MM.1S (cell line): Measurements from ENCODE around the gene TBX1.

Source experiments
- EZH2 ChIP-seq: fragments of 300-600 bp; sonication (generic); optimal IDR thresholded peaks from 2 replicates; pipeline ENCODE3; 2017; ENCODE audit warnings: low read depth, mild to moderate bottlenecking, antibody characterized with exemption, low read length, mixed read lengths
- EZH2phosphoT487 ChIP-seq: fragments of 300-600 bp; sonication (generic); IDR thresholded peaks from 2 replicates; pipeline ENCODE4 v1.6.1; 2018; ENCODE audit warnings: antibody characterized with exemption, low read length
- TF ChIP-seq, protein P1 (sequence below): fragments of 300-600 bp; sonication (generic); IDR thresholded peaks from 2 replicates; pipeline ENCODE4 v1.5.1; 2016; ENCODE audit warnings: antibody characterized with exemption, low read length, mixed read lengths

DNA sequence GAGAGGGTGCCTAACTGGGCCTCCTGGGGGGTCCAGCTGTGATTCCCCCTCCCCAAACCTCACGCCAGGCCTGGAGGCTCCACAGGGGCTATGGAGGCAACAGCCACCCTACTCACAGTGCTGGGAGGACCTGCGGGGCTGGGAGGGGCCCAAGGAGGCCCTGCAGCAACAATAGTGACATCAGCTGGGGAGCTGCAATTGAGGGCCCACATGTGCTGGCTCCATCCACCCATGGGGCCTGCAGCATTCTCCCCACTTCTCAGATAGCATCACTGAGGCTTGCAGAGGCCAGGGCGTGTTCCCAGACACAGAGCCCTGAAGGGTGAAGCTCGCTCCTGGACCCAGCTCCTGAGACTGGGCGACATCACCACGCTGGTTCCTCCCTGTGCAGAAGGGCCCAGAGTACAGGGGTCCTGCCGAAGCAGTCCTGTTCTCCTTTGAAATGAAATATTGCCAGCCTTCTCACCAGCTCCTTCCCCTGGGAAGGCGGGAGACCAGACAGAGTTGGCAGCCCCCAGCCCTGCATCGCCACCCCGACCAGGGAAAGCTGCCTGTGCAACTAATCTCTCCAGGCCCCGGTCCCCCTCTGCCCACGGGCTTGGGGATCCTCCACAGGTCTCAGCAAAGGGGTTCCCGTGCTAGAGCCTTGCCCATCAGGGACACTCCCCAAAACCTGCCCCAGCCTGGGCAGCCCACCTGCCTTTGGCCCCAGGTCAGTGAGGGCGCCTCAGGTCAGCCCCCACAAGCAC is 8.9 kb upstream of the TBX1 start:
- TF ChIP-seq, protein P1, sequence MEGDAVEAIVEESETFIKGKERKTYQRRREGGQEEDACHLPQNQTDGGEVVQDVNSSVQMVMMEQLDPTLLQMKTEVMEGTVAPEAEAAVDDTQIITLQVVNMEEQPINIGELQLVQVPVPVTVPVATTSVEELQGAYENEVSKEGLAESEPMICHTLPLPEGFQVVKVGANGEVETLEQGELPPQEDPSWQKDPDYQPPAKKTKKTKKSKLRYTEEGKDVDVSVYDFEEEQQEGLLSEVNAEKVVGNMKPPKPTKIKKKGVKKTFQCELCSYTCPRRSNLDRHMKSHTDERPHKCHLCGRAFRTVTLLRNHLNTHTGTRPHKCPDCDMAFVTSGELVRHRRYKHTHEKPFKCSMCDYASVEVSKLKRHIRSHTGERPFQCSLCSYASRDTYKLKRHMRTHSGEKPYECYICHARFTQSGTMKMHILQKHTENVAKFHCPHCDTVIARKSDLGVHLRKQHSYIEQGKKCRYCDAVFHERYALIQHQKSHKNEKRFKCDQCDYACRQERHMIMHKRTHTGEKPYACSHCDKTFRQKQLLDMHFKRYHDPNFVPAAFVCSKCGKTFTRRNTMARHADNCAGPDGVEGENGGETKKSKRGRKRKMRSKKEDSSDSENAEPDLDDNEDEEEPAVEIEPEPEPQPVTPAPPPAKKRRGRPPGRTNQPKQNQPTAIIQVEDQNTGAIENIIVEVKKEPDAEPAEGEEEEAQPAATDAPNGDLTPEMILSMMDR = no peak
- TF ChIP-seq EZH2phosphoT487 = no peak
- TF ChIP-seq EZH2 = no peak
